ENCODE results near the gene DDAH1.
A peak's percentile ranks its signal among the peaks of the same experiment; 100 is the strongest.

The DDAH1 gene

GRCh38 chr1:85322655-85323054, 142.3 kb downstream of the DDAH1 start:
- DNase-seq, result no peak

- no peak for DNase-seq
Measured at GRCh38 chr1:85321237-85321964, 143.6 kb downstream of the DDAH1 start.

DNA sequence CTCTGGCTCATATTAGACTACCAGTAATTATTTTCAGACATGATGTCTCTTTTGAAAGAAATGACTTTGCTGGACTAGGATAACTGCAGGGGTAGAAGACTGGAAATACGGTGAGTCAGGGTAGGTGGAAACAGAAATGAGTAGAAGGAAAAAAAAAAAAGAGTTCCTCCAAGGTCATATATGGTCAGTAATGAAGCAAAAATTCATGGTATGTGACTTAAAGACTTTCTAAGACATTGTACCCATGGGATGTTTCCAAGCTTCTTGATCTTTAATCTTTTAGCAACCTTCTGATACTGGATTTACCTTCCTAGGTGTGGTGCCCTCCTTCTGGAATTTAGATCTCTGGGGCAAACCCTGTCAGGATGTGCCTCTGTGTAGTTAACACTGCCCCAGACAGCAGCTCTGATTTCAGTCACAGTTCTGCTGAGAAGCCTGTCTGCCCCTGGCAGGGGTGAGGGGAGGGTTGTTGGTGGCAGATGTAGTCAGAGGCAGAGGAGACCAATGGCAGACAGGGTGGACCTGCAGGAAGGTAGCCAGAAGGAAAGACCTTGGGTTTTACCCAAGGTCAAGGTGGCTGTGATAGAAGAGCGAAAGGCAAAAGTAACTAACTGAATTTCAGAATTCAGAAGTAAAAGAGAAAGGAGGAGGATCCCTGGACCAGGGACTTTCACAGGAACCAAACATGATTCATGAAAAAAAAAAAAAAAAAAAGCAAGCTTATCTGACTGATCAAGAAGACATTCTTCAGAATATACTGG, 144.4 kb downstream of the DDAH1 start:
- DNase-seq, result no peak

DNA sequence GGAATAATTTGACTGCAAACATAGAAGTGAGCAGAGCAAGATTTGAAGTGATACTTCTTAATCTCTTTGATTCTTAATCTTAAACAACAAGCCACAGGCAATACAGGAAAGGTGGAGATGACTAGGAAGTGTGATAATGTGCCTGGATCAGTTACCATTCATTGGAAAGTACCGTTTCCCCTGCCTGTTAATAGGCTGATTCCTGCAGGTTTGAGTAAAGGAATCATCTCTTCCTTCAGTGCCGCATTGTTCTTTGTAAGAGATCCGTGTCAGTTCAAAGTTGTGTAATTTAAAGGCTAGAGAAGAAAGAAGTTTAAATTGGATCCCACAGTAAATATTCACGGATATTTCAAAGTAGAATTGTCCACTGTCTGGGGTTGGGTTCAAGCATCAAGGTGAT, 145.0 kb downstream of the DDAH1 start:
- no peak for DNase-seq

- no peak for DNase-seq
Measured at GRCh38 chr1:85319491-85319890, 145.5 kb downstream of the DDAH1 start.

DNA sequence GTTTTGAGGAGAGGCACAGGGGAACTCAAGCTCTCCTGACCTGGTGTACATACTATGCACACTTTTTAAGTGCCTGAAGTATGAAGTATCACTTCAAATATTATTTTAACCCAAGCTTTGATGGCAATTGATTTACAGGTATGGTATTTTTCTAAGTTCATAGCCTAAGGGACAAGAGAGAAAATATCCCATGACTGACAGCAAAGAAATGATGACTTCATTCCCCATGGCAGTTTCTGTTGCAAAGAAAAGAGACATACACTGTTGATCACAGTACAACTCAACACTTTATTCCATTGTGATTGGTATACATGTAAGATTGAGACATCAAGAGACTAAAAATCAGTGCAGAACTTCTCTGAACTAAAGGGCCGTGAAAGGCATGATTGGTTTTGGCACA, 146.7 kb downstream of the DDAH1 start:
- no peak for DNase-seq

- DNase-seq, result no peak
Measured at GRCh38 chr1:85317560-85317959, 147.4 kb downstream of the DDAH1 start.

DNA sequence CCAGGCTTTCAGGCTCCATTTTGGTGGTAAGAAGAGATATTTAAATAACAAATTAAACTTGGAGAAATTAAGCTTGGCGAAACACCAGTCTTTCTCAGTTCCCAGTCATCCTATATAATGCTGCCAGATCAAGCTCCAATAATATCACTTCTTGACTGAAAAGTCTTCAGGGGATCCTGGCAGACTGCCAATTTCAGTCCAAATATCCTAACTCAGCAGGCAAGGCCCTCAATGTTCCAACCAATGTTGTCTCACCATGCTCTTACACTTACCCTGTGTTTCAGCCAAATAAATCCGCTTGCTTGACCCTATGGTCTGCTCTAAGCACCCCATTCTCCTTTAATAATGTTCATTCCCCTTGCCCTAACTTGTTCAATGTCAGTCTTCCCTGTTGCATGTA, 148.6 kb downstream of the DDAH1 start:
- DNase-seq, result no peak

GRCh38 chr1:85315789-85316188, 149.2 kb downstream of the DDAH1 start:
- DNase-seq, result no peak

DNA sequence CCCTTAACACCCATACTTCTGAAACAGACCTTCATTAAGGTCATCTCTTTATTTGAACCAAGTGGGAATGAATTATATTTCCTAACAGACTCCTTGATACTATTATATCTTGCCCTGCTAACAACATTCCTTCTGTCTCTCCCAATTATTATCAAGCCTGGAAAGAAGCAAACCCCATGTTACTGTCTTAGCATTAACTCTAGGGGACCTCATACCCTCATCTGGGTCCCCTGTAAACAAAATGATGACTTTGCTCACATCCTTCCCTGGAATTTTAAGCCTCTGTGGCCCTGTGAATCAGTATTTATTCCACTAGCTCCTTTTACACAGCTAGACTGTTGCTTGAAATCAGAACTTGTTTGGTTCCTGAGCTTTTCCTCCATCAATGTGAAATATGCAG, 150.2 kb downstream of the DDAH1 start:
- DNase-seq, result no peak

DNA sequence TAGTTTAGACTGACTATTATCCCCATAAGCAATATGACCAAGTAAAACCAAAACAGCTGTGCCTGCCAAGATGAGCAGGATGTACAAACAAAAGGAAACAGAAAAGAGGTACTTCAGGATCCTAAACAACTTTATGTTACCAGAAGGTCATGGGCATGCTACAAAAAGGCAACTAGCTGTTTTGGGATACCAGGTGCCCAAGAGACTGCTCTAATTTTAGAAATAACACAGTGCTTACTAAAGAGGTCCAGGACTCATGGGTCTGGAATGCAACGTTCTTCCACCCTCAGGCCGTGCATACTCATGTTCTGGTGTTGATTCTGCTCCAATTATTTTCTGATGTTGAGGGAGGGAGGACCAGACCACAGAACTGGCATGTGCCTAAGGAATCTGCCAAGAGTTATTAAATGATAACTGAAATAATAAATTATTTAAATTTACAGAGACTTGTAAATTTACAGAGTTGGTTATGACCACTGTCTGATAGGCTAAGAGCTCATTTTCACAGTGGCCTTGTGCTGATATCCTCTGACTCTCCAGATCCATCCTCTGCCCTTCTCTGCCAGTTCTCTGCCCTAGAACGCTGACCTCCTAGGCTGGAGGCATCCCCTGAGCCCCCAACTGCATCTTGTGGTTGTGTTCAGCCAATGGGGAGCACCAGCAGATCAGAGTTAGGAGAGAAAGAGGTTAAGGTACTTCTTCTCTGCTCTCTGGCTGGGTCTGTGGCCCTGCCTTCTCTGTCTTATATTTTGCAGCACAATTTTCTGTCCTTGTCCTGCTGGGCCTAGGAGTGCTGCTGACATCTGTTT, 150.9 kb downstream of the DDAH1 start:
- peak; percentile 8 for DNase-seq

DNA sequence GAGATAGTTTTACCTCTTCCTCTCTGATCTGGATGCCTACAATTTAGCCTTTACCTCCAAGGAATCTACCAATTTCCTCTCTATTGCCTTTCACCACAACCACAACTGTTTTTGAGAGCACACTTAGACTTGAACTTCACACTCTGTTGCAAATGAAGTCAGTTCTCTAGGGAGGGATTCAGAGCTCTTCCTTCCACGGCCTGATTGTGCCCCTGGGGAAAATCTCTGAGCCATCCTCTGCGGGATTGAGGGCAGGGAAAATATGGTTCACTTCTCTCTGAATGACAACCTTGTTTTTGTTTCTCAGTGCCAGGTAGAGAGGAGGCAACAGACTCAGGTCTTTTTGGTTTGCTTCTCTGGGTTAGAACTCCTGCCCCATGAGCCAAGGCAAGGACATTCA, 153.1 kb downstream of the DDAH1 start:
- no peak for DNase-seq

GRCh38 chr1:85308833-85309350, 156.1 kb downstream of the DDAH1 start:
- DNase-seq, result no peak

DNA sequence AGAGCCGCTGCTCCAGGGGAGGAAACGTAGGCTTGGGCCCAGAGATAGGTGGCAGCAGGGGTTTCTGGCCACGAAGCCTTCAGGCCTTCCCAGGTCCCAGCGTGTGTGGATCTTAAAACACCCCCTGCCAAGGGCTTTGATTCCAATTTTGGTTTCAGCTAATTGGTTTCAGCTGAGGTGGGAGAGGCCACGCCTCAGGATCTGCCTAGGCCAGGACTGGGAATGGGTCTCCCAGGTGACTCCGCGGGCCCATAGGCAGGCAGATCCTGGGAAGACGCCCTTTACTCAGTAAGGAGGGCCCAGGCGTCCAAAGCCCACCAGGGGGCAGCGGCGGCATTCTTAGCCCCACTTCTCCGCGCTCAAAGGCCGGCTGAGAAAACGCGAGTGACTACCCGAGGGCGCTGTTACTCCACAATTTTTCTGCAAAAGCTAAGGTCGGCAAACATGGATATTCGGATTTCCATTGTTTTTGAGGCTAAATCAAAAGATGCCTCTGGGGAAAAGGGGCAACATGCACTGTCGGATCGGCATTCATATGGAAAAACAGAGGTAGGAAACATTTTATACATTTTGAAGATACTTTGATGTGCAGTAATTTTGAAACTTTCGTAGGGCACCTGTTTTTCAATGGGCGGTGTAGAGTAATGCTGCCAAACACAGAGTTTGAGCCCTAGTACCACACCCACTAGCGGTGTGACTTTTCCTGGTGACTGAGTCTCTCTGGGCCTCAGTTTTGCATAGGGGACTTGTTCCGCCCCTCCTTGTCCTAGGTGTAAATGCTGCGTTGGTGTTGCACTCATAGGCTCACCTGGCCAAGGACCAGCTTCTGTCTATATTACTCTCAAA, 156.7 kb downstream of the DDAH1 start:
- DNase-seq, result no peak

- DNase-seq, result no peak
Measured at GRCh38 chr1:85306236-85306635, 158.7 kb downstream of the DDAH1 start.

- no peak for DNase-seq
Measured at GRCh38 chr1:85303440-85304162, 161.4 kb downstream of the DDAH1 start.

- DNase-seq, result no peak
Measured at GRCh38 chr1:85300140-85300539, 164.8 kb downstream of the DDAH1 start.

GRCh38 chr1:85297855-85298629, 166.9 kb downstream of the DDAH1 start:
- DNase-seq, result peak; percentile 94

- DNase-seq, result no peak
Measured at GRCh38 chr1:85297538-85297854, 167.5 kb downstream of the DDAH1 start.

GRCh38 chr1:85296980-85297379, 168.0 kb downstream of the DDAH1 start:
- no peak for DNase-seq

- no peak for DNase-seq
Measured at GRCh38 chr1:85295654-85296053, 169.3 kb downstream of the DDAH1 start.
